Stomach (tissue), 9 donors: ENCODE data around the gene MICAL2. TPM values are rescaled to one million over a fixed set of nuclear protein-coding genes. Genes with fewer than 3 reads are reported as not detected.
A peak's percentile ranks its signal among the peaks of the same experiment; 100 is the strongest.

ENCODE experiments used
- DNase-seq, 2 donors: peaks; one replicate each; pipeline versions ENCODE4 v3.0.0 to v3.0.0-alpha.2; 2013 to 2019
- H3K27ac ChIP-seq, 5 donors: fragments of 200-600 bp in 4 of 5; sonication (generic) in 4 of 5; one replicate each; pipeline ENCODE4 v1.5.1; 2013 to 2019; ENCODE audit warnings: mild to moderate bottlenecking in 1 of 5, moderate library complexity in 1 of 5
- H3K27me3 ChIP-seq, 3 donors: fragments of 200-600 bp; sonication (generic); one replicate each; pipeline ENCODE4 v1.5.1; 2017 to 2019; ENCODE audit warnings: mixed run types in 1 of 3
- H3K36me3 ChIP-seq, 4 donors: fragments of 200-600 bp; sonication (generic); 1 replicate in 3 of 4; 2 replicates in 1 of 4; pipeline ENCODE4 v1.5.1; 2016 to 2019
- H3K4me1 ChIP-seq, 4 donors: fragments of 200-600 bp; sonication (generic); one replicate each; pipeline ENCODE4 v1.5.1; 2016 to 2019
- H3K4me3 ChIP-seq, 4 donors: fragments of 200-600 bp; sonication (generic) in 3 of 4; one replicate each; pipeline ENCODE4 v1.5.1; 2016 to 2019; ENCODE audit warnings: mild to moderate bottlenecking in 1 of 4
- H3K9me3 ChIP-seq, 4 donors: fragments of 200-600 bp; sonication (generic); one replicate each; pipeline ENCODE4 v1.5.1; 2016 to 2019
- CTCF ChIP-seq, 7 experiments: fragments of 450-650 bp in 4 of 7; fragments of 200-600 bp in 3 of 7; sonication (generic) in 3 of 7; IDR thresholded peaks; one replicate each; pipeline ENCODE4 v1.5.1; 2016 to 2019; ENCODE audit warnings: antibody characterized with exemption in 7 of 7, control low read depth in 2 of 7, mild to moderate bottlenecking in 1 of 7
- EP300 ChIP-seq: sonication (generic); formaldehyde crosslinking; IDR thresholded peaks from one replicate; pipeline ENCODE4 v1.6.1; 2017; ENCODE audit warnings: antibody characterized with exemption
- POLR2A ChIP-seq, 4 donors: fragments of 450-650 bp; IDR thresholded peaks; one replicate each; pipeline ENCODE4 v1.6.1; 2016; ENCODE audit warnings: antibody characterized with exemption in 4 of 4, control low read depth in 2 of 4, mild to moderate bottlenecking in 1 of 4, moderate library complexity in 1 of 4
- POLR2AphosphoS5 ChIP-seq, 3 donors: sonication (generic); formaldehyde crosslinking; IDR thresholded peaks; one replicate each; pipeline ENCODE4 v1.6.1; 2016; ENCODE audit warnings: antibody characterized with exemption in 3 of 3
- WGBS, 5 donors: extraction: QIAGEN DNeasy Blood & Tissue Kit in 3 of 5; methylation state at CpG; one replicate each; pipeline versions ENCODE4 v1.1.5 to v1.1.7; 2013 to 2018; 5-methylcytosine and 5-hydroxymethylcytosine counted together
- intact Hi-C: fragments of 100-400 bp; cut with DNase I; formaldehyde crosslinking; loops from one replicate; pipeline ENCODE4 v1.15.1; 2023; ENCODE audit warnings: low total_unique reads
- polyA plus RNA-seq, 3 donors: library from polyadenylated mRNA; stranded (reverse); fragments of 200-250 nt; gene quantifications; one replicate each; pipeline ENCODE4 v1.2.3, GENCODE V29; 2013
- total RNA-seq, 5 donors: library from RNA; depleted of rRNA; stranded (reverse); fragments of >200 nt; gene quantifications; one replicate each; pipeline versions ENCODE4 v1.1.0 to v1.2.3, GENCODE V29; 2014 to 2016
- donor health status: healthy with polysubstance abuse.
- donor health status: Bipolar disorder and iron deficiency.
- donor health status: healthy.

MICAL2 gene
- total and polyA plus RNA-seq, 8 donors, result 11.2 to 165 (median 83.3) TPM

- Histone ChIP-seq H3K27me3 (no peaks in the 10 kb centered on the region), H3K36me3 (peaks cover 24 to 91% (median 82%) of the 10 kb centered on the region in 4 donors), H3K9me3 (no peaks in the 10 kb centered on the region), H3K4me1 (peaks cover 14 to 20% (median 17%) of the 10 kb centered on the region in 4 donors), H3K4me3 (no peak overlapping the region), H3K27ac (no peak overlapping the region)
- WGBS, 5 donors, result 94 to 99% (median 96%) methylated on average over 7 of the region's 7 CpGs
- TF ChIP-seq CTCF (IDR thresholded peaks at IDR 0.05), result no peak
- no peak for TF ChIP-seq POLR2A (IDR thresholded peaks at IDR 0.05)
- TF ChIP-seq POLR2AphosphoS5 (IDR thresholded peaks at IDR 0.05), result no peak
- no peak for TF ChIP-seq EP300
- no peak for DNase-seq
- intact Hi-C loops, result loop anchor here (10.0 kb wide), 1 partner anchor 107 kb away; no protein-coding TSS in a partner anchor
These were observed 101.1 kb downstream of the MICAL2 start for GRCh38 chr11:12211331-12212065.

- Histone ChIP-seq H3K4me3 (no peak overlapping the region), H3K9me3 (no peaks in the 10 kb centered on the region), H3K27ac (peak overlapping the region in 1 of 5 donors; percentile 82), H3K36me3 (peaks cover 24 to 88% (median 80%) of the 10 kb centered on the region in 4 donors), H3K27me3 (no peaks in the 10 kb centered on the region), H3K4me1 (peaks cover 22 to 27% (median 25%) of the 10 kb centered on the region in 4 donors)
- intact Hi-C loops, result loop anchor here (10.0 kb wide), 1 partner anchor 107 kb away; no protein-coding TSS in a partner anchor
- no peak for DNase-seq
- WGBS, 5 donors, result 84 to 95% (median 93%) methylated on average over 7 of the region's 7 CpGs
- TF ChIP-seq POLR2AphosphoS5 (IDR thresholded peaks at IDR 0.05), result no peak
- TF ChIP-seq CTCF (IDR thresholded peaks at IDR 0.05), result no peak
- no peak for TF ChIP-seq EP300
- no peak for TF ChIP-seq POLR2A (IDR thresholded peaks at IDR 0.05)
These were observed 101.9 kb downstream of the MICAL2 start for GRCh38 chr11:12212174-12212820.

GRCh38 chr11:12212821-12213185, 102.4 kb downstream of the MICAL2 start:
- H3K36me3 ChIP-seq, result peaks cover 24 to 88% (median 78%) of the 10 kb centered on the region in 4 donors
- TF ChIP-seq POLR2A (IDR thresholded peaks at IDR 0.05) (no peak), CTCF (IDR thresholded peaks at IDR 0.05) (no peak)

GRCh38 chr11:12213883-12214282, 103.5 kb downstream of the MICAL2 start:
- WGBS, 5 donors, result 61 to 82% (median 76%) methylated on average over 5 of the region's 5 CpGs
- TF ChIP-seq POLR2A (IDR thresholded peaks at IDR 0.05), result no peak
- TF ChIP-seq EP300, result no peak
- no peak for TF ChIP-seq CTCF (IDR thresholded peaks at IDR 0.05)
- H3K4me3 ChIP-seq, result no peak overlapping the region
- peaks cover 21 to 88% (median 70%) of the 10 kb centered on the region in 4 donors for H3K36me3 ChIP-seq
- H3K4me1 ChIP-seq, result peaks cover 38 to 43% (median 40%) of the 10 kb centered on the region in 4 donors
- no peak for DNase-seq
- H3K9me3 ChIP-seq, result no peaks in the 10 kb centered on the region
- peak overlapping the region in 3 of 5 donors; percentile 11 to 82 (median 79) for H3K27ac ChIP-seq
- no peaks in the 10 kb centered on the region for H3K27me3 ChIP-seq
- intact Hi-C loops, result loop anchor here (10.0 kb wide), 1 partner anchor 109 kb away; no protein-coding TSS in a partner anchor

More at GRCh38 chr11:12212821-12213185, 102.4 kb downstream of the MICAL2 start:
- no peaks in the 10 kb centered on the region for H3K27me3 ChIP-seq
- H3K4me1 ChIP-seq, result peaks cover 28 to 33% (median 30%) of the 10 kb centered on the region in 4 donors
- H3K4me3 ChIP-seq, result no peak overlapping the region
- DNase-seq, result no peak
- peak overlapping the region in 1 of 5 donors; percentile 82 for H3K27ac ChIP-seq
- 88 to 98% (median 96%) methylated on average over 5 of the region's 5 CpGs for WGBS, 5 donors
- intact Hi-C loops, result loop anchor here (10.0 kb wide), 1 partner anchor 108 kb away; no protein-coding TSS in a partner anchor
- H3K9me3 ChIP-seq, result no peaks in the 10 kb centered on the region
